ENCODE measurements around the gene WASF1.

WASF1 gene

GRCh38 chr6:110173506-110174132 is 5.9 kb downstream of the WASF1 start:
- TF ChIP-seq CTCF (IDR thresholded peaks at IDR 0.05; ENCODE audit: low read length, missing control alignments): no peak
- DNase-seq (ENCODE audit: low read depth): no peak
- no peak overlapping the region for H3K4me3 ChIP-seq (replicated peaks; ENCODE audit: low read depth, low read length)

GRCh38 chr6:110170081-110170480 is 9.4 kb downstream of the WASF1 start:
- no peak overlapping the region for H3K4me3 ChIP-seq (replicated peaks; ENCODE audit: low read depth, low read length)
- TF ChIP-seq CTCF (IDR thresholded peaks at IDR 0.05; ENCODE audit: low read length, missing control alignments): no peak
- no peak for DNase-seq (ENCODE audit: low read depth)

GRCh38 chr6:110158479-110158878 is 21.0 kb downstream of the WASF1 start:
- TF ChIP-seq CTCF (IDR thresholded peaks at IDR 0.05; ENCODE audit: low read length, missing control alignments): no peak
- no peak for DNase-seq (ENCODE audit: low read depth)
- H3K4me3 ChIP-seq (replicated peaks; ENCODE audit: low read depth, low read length): no peak overlapping the region

- TF ChIP-seq CTCF (IDR thresholded peaks at IDR 0.05; ENCODE audit: low read length, missing control alignments): no peak
- DNase-seq (ENCODE audit: low read depth): no peak
- no peak overlapping the region for H3K4me3 ChIP-seq (replicated peaks; ENCODE audit: low read depth, low read length)
Measured at GRCh38 chr6:110147870-110148269, 31.6 kb downstream of the WASF1 start.

GRCh38 chr6:110140650-110141049 is 38.8 kb downstream of the WASF1 start:
- DNase-seq (ENCODE audit: low read depth): peak; percentile 74
- no peak overlapping the region for H3K4me3 ChIP-seq (replicated peaks; ENCODE audit: low read depth, low read length)
- no peak for TF ChIP-seq CTCF (IDR thresholded peaks at IDR 0.05; ENCODE audit: low read length, missing control alignments)

GRCh38 chr6:110139052-110139451 is 40.4 kb downstream of the WASF1 start:
- no peak overlapping the region for H3K4me3 ChIP-seq (replicated peaks; ENCODE audit: low read depth, low read length)
- TF ChIP-seq CTCF (IDR thresholded peaks at IDR 0.05; ENCODE audit: low read length, missing control alignments): no peak
- DNase-seq (ENCODE audit: low read depth): no peak

All from fibroblast of pulmonary artery (primary cell).